GM23338 (cell line): Measurements from ENCODE around the gene CRELD1. TPM values are rescaled to one million over a fixed set of nuclear protein-coding genes. Genes with fewer than 3 reads are reported as not detected.

ENCODE experiments used
- ATAC-seq: fragments of 200-7000 bp; cut with Tn5 transposase; 3 replicates; pipeline ENCODE4 v1.9.1; 2020
- DNase-seq: peaks from one replicate; pipeline ENCODE4 v3.0.0-alpha.2; 2015; ENCODE audit warnings: low spot score
- H2AFZ ChIP-seq: fragments of 200-600 bp; sonication (generic); 2 replicates; pipeline ENCODE4 v1.8.0; 2016; ENCODE audit warnings: antibody characterized with exemption, mild to moderate bottlenecking, moderate library complexity
- H3F3A ChIP-seq: fragments of 200-600 bp; sonication (generic); replicated peaks from 2 replicates; pipeline ENCODE4 v1.8.0; 2017; ENCODE audit warnings: antibody characterized with exemption, mixed run types, low read depth
- H3K27ac ChIP-seq: fragments of 200-600 bp; sonication (generic); 2 replicates; pipeline ENCODE4 v1.6.1; 2016; ENCODE audit warnings: low read depth
- H3K27me3 ChIP-seq: fragments of 200-600 bp; sonication (generic); 2 replicates; pipeline ENCODE4 v1.8.0; 2016; ENCODE audit warnings: mild to moderate bottlenecking, mixed run types, moderate library complexity; ENCODE audit not compliant: insufficient read depth
- H3K36me3 ChIP-seq: fragments of 200-600 bp; sonication (generic); 2 replicates; pipeline ENCODE4 v1.8.0; 2016; ENCODE audit warnings: mild to moderate bottlenecking; ENCODE audit not compliant: insufficient read depth
- H3K4me1 ChIP-seq: fragments of 200-600 bp; sonication (generic); 2 replicates; pipeline ENCODE4 v1.8.0; 2016; ENCODE audit warnings: mild to moderate bottlenecking, moderate library complexity; ENCODE audit not compliant: insufficient read depth
- H3K4me2 ChIP-seq: fragments of 200-600 bp; sonication (generic); 2 replicates; pipeline ENCODE4 v1.7.1; 2017; ENCODE audit warnings: mixed run types
- H3K4me3 ChIP-seq: fragments of 200-600 bp; sonication (generic); 2 replicates; pipeline ENCODE4 v1.6.1; 2016; ENCODE audit warnings: mixed run types
- H3K79me2 ChIP-seq: fragments of 200-600 bp; sonication (generic); replicated peaks from 2 replicates; pipeline ENCODE4 v1.8.0; 2017; ENCODE audit warnings: mild to moderate bottlenecking; ENCODE audit not compliant: insufficient read depth
- H3K9me2 ChIP-seq: fragments of 200-600 bp; sonication (generic); 2 replicates; pipeline ENCODE4 v1.8.0; 2017; ENCODE audit not compliant: insufficient read depth
- H4K20me1 ChIP-seq: fragments of 200-600 bp; sonication (generic); replicated peaks from 2 replicates; pipeline ENCODE4 v1.8.0; 2017; ENCODE audit warnings: mild to moderate bottlenecking; ENCODE audit not compliant: insufficient read depth
- H3K27ac Mint-ChIP-seq: 2 replicates; pipeline ENCODE4 v1.8.0; 2020; ENCODE audit warnings: inconsistent platforms, mild to moderate bottlenecking, moderate library complexity, mixed read lengths
- H3K27me3 Mint-ChIP-seq: 3 replicates; pipeline ENCODE4 v1.8.0; 2022; ENCODE audit warnings: low read depth, mild to moderate bottlenecking, moderate library complexity, mixed read lengths, inconsistent platforms; ENCODE audit not compliant: insufficient read depth, poor library complexity
- H3K36me3 Mint-ChIP-seq: 3 replicates; pipeline ENCODE4 v1.8.0; 2021; ENCODE audit warnings: low read depth, mild to moderate bottlenecking, inconsistent platforms, moderate library complexity, mixed read lengths
- H3K4me1 Mint-ChIP-seq: 3 replicates; pipeline ENCODE4 v1.8.0; 2020; ENCODE audit warnings: mild to moderate bottlenecking, inconsistent platforms, mixed read lengths
- H3K4me3 Mint-ChIP-seq: 3 replicates; pipeline ENCODE4 v1.8.0; 2021; ENCODE audit warnings: moderate library complexity, mild to moderate bottlenecking, inconsistent platforms, mixed read lengths
- H3K9me3 Mint-ChIP-seq: 3 replicates; pipeline ENCODE4 v1.8.0; 2020; ENCODE audit warnings: moderate library complexity, mild to moderate bottlenecking, inconsistent platforms, mixed read lengths
- JUNB ChIP-seq: IDR thresholded peaks from one replicate; pipeline ENCODE4 v1.6.1; 2016; ENCODE audit warnings: antibody characterized with exemption; ENCODE audit not compliant: unreplicated experiment
- NANOG ChIP-seq: IDR thresholded peaks from 2 replicates; pipeline ENCODE4 v1.6.1; 2016; ENCODE audit warnings: antibody characterized with exemption, borderline replicate concordance
- POLR2AphosphoS5 ChIP-seq: IDR thresholded peaks from 2 replicates; pipeline ENCODE4 v1.6.1; 2016; ENCODE audit warnings: antibody characterized with exemption, low read depth
- STAT1 ChIP-seq: IDR thresholded peaks from one replicate; pipeline ENCODE4 v1.6.1; 2016; ENCODE audit warnings: antibody characterized with exemption; ENCODE audit not compliant: unreplicated experiment
- ZNF114 ChIP-seq: fragments of 250-450 bp; sonication (Bioruptor Pico); IDR thresholded peaks from 2 replicates; pipeline ENCODE4 v1.5.0; 2020; ENCODE audit warnings: mild to moderate bottlenecking, moderate library complexity
- ZNF331 ChIP-seq: fragments of 250-450 bp; sonication (Bioruptor Pico); IDR thresholded peaks from 2 replicates; pipeline ENCODE4 v1.5.0; 2020; ENCODE audit warnings: low read depth, mild to moderate bottlenecking, moderate library complexity
- polyA plus RNA-seq: library from polyadenylated mRNA; unstranded; fragments of >200 nt; fragmentation: Nextera tagmentation; extraction: Ambion mirVana; gene quantifications from 2 replicates; pipeline ENCODE4 v1.2.1, GENCODE V29; 2016
- total RNA-seq: library from RNA; depleted of rRNA; stranded (reverse); fragments of >200 nt; shearing (Covaris generic); gene quantifications from 2 replicates; pipeline ENCODE4 v1.2.3, GENCODE V29; 2014
- TF ChIP-seq, protein P1 (sequence below): fragments of 250-450 bp; sonication (Bioruptor Pico); IDR thresholded peaks from 2 replicates; pipeline ENCODE4 v1.5.0; 2020; ENCODE audit warnings: mild to moderate bottlenecking, moderate library complexity
- TF ChIP-seq, protein P2 (sequence below), 2 experiments: fragments of 200-600 bp in 1 of 2; sonication (generic) in 1 of 2; conservative IDR thresholded peaks; 2 replicates each; pipeline versions ENCODE4 v1.5.1 to v1.6.1; 2016 to 2017; ENCODE audit warnings: antibody characterized with exemption in 2 of 2, low read depth in 2 of 2, mild to moderate bottlenecking in 2 of 2, moderate library complexity in 1 of 2
- TF ChIP-seq, protein P3 (sequence below): IDR thresholded peaks from one replicate; pipeline ENCODE4 v1.6.1; 2018; ENCODE audit warnings: antibody characterized with exemption; ENCODE audit not compliant: unreplicated experiment

The CRELD1 gene
- total and polyA plus RNA-seq, 2 experiments from 2014 or later = 11.5 to 13.1 TPM

DNA sequence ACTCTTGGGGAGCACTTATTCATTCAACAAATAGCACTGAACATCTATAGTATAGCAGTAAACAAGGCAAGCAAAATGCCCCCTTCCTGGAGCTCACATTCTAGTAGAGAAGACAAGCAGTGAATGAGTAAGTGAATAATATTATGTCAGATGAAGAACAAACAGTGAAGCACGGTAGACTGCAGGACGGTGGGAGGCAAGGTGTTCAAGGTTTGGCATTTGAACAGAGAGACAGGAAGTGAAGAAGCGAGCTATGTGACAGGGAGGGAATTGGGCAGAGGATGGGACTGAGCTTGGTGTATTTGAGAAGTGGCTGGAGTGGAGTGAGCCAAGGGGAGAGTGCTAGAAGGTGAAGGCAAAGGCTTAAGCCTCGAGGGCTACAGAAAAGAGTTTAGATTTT is 1.4 kb downstream of the CRELD1 start (continued):
- TF ChIP-seq, protein P1, sequence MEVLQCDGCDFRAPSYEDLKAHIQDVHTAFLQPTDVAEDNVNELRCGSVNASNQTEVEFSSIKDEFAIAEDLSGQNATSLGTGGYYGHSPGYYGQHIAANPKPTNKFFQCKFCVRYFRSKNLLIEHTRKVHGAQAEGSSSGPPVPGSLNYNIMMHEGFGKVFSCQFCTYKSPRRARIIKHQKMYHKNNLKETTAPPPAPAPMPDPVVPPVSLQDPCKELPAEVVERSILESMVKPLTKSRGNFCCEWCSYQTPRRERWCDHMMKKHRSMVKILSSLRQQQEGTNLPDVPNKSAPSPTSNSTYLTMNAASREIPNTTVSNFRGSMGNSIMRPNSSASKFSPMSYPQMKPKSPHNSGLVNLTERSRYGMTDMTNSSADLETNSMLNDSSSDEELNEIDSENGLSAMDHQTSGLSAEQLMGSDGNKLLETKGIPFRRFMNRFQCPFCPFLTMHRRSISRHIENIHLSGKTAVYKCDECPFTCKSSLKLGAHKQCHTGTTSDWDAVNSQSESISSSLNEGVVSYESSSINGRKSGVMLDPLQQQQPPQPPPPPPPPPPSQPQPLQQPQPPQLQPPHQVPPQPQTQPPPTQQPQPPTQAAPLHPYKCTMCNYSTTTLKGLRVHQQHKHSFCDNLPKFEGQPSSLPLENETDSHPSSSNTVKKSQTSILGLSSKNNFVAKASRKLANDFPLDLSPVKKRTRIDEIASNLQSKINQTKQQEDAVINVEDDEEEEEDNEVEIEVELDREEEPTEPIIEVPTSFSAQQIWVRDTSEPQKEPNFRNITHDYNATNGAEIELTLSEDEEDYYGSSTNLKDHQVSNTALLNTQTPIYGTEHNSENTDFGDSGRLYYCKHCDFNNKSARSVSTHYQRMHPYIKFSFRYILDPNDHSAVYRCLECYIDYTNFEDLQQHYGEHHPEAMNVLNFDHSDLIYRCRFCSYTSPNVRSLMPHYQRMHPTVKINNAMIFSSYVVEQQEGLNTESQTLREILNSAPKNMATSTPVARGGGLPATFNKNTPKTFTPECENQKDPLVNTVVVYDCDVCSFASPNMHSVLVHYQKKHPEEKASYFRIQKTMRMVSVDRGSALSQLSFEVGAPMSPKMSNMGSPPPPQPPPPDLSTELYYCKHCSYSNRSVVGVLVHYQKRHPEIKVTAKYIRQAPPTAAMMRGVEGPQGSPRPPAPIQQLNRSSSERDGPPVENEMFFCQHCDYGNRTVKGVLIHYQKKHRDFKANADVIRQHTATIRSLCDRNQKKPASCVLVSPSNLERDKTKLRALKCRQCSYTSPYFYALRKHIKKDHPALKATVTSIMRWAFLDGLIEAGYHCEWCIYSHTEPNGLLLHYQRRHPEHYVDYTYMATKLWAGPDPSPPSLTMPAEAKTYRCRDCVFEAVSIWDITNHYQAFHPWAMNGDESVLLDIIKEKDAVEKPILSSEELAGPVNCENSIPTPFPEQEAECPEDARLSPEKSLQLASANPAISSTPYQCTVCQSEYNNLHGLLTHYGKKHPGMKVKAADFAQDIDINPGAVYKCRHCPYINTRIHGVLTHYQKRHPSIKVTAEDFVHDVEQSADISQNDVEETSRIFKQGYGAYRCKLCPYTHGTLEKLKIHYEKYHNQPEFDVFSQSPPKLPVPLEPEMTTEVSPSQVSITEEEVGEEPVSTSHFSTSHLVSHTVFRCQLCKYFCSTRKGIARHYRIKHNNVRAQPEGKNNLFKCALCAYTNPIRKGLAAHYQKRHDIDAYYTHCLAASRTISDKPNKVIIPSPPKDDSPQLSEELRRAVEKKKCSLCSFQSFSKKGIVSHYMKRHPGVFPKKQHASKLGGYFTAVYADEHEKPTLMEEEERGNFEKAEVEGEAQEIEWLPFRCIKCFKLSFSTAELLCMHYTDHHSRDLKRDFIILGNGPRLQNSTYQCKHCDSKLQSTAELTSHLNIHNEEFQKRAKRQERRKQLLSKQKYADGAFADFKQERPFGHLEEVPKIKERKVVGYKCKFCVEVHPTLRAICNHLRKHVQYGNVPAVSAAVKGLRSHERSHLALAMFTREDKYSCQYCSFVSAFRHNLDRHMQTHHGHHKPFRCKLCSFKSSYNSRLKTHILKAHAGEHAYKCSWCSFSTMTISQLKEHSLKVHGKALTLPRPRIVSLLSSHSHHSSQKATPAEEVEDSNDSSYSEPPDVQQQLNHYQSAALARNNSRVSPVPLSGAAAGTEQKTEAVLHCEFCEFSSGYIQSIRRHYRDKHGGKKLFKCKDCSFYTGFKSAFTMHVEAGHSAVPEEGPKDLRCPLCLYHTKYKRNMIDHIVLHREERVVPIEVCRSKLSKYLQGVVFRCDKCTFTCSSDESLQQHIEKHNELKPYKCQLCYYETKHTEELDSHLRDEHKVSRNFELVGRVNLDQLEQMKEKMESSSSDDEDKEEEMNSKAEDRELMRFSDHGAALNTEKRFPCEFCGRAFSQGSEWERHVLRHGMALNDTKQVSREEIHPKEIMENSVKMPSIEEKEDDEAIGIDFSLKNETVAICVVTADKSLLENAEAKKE (CRISPR knock-in tag) = no peak
- no peak for TF ChIP-seq STAT1

DNA sequence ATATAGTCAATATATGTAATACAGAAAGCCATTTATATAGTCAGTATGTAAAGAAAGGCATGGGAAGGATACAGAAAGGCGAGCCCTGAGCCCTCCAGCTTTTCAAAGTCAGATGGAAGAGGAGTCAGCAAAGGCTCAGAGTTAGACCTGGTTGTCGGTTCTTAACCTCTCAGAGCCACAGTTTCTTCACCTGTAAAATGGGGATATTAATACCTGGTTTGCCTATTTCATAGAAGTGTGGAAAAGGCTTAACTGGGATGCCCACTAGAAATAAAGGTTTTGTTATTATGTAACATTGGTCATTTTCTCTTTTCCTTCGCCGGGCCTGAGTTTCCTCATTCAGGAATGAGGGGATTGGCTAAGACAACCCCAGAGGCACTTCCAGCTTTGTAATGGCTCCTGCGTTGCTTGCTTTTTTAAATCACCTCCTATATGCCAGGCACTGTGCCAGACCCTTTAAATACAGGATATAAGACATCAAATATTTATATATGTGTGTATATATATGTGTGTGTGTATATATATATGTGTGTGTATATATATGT is 2.4 kb downstream of the CRELD1 start:
- Histone ChIP-seq H3K79me2 (no peaks in the 10 kb centered on the region; the same call in 1 of the 2 replicates), H3K36me3 (peaks cover 6% of the 10 kb centered on the region; the same call in 1 of the 2 replicates), H3K4me3 (no peak overlapping the region), H3K4me1 (peaks cover 5% of the 10 kb centered on the region), H4K20me1 (no peaks in the 10 kb centered on the region), H3K4me2 (no peak overlapping the region), H3K27me3 (peaks cover 8% of the 10 kb centered on the region; the same call in 1 of the 2 replicates), H3K27ac (no peak overlapping the region), H3K9me2 (no peaks in the 10 kb centered on the region), H2AFZ (no peak overlapping the region), H3F3A (0 out of 2 replicates have a peak, but pooled peaks cover 5% of the 10 kb centered on the region)
- Mint-ChIP-seq H3K27me3 (peaks cover 11% of the 10 kb centered on the region), H3K27ac (no peak overlapping the region), H3K4me3 (no peak overlapping the region), H3K9me3 (peaks cover 5% of the 10 kb centered on the region; the same call in 2 of the 3 replicates), H3K4me1 (peaks cover 10% of the 10 kb centered on the region), H3K36me3 (peaks cover 20% of the 10 kb centered on the region)
- TF ChIP-seq JUNB (no peak), POLR2AphosphoS5 (no peak), ZNF114 (CRISPR knock-in tag) (no peak), ZNF331 (CRISPR knock-in tag) (no peak), NANOG (no peak)
- TF ChIP-seq, protein P2, sequence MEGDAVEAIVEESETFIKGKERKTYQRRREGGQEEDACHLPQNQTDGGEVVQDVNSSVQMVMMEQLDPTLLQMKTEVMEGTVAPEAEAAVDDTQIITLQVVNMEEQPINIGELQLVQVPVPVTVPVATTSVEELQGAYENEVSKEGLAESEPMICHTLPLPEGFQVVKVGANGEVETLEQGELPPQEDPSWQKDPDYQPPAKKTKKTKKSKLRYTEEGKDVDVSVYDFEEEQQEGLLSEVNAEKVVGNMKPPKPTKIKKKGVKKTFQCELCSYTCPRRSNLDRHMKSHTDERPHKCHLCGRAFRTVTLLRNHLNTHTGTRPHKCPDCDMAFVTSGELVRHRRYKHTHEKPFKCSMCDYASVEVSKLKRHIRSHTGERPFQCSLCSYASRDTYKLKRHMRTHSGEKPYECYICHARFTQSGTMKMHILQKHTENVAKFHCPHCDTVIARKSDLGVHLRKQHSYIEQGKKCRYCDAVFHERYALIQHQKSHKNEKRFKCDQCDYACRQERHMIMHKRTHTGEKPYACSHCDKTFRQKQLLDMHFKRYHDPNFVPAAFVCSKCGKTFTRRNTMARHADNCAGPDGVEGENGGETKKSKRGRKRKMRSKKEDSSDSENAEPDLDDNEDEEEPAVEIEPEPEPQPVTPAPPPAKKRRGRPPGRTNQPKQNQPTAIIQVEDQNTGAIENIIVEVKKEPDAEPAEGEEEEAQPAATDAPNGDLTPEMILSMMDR (conservative IDR thresholded peaks at IDR 0.05; ENCODE audit: low read depth in 2 of 2) = no peak
- TF ChIP-seq, protein P3, sequence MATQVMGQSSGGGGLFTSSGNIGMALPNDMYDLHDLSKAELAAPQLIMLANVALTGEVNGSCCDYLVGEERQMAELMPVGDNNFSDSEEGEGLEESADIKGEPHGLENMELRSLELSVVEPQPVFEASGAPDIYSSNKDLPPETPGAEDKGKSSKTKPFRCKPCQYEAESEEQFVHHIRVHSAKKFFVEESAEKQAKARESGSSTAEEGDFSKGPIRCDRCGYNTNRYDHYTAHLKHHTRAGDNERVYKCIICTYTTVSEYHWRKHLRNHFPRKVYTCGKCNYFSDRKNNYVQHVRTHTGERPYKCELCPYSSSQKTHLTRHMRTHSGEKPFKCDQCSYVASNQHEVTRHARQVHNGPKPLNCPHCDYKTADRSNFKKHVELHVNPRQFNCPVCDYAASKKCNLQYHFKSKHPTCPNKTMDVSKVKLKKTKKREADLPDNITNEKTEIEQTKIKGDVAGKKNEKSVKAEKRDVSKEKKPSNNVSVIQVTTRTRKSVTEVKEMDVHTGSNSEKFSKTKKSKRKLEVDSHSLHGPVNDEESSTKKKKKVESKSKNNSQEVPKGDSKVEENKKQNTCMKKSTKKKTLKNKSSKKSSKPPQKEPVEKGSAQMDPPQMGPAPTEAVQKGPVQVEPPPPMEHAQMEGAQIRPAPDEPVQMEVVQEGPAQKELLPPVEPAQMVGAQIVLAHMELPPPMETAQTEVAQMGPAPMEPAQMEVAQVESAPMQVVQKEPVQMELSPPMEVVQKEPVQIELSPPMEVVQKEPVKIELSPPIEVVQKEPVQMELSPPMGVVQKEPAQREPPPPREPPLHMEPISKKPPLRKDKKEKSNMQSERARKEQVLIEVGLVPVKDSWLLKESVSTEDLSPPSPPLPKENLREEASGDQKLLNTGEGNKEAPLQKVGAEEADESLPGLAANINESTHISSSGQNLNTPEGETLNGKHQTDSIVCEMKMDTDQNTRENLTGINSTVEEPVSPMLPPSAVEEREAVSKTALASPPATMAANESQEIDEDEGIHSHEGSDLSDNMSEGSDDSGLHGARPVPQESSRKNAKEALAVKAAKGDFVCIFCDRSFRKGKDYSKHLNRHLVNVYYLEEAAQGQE = no peak
- ATAC-seq (no peak), DNase-seq (no peak)
